Neural cell (in vitro differentiated cells): ENCODE measurements around the gene MAPK14. TPM values are rescaled to one million over a fixed set of nuclear protein-coding genes. Genes with fewer than 3 reads are reported as not detected.

Experiments
- H2AFZ ChIP-seq: fragments of 200-600, 300-800 bp; sonication (generic), shearing (Covaris generic); 2 replicates; pipeline ENCODE4 v1.6.0; 2014; ENCODE audit warnings: low read depth, mild to moderate bottlenecking, antibody characterized with exemption, low read length, moderate library complexity
- H3F3A ChIP-seq: fragments of 200-600 bp; shearing (Covaris generic); 2 replicates; pipeline ENCODE4 v1.6.1; 2016; ENCODE audit warnings: mild to moderate bottlenecking, moderate library complexity, mixed read lengths, antibody characterized with exemption, low read length; ENCODE audit not compliant: insufficient read depth, poor library complexity, severe bottlenecking
- H3K27ac ChIP-seq: fragments of 200-600, 300-800 bp; sonication (generic), shearing (Covaris generic); 2 replicates; pipeline ENCODE4 v1.5.1; 2014; ENCODE audit warnings: mild to moderate bottlenecking, low read length, moderate library complexity
- H3K27me3 ChIP-seq: fragments of 300-800, 200-600 bp; sonication (generic), shearing (Covaris generic); 2 replicates; pipeline ENCODE4 v1.6.0; 2014; ENCODE audit warnings: mild to moderate bottlenecking, low read depth, low read length, moderate library complexity; ENCODE audit not compliant: insufficient read depth
- H3K36me3 ChIP-seq: fragments of 300-800, 200-600 bp; sonication (generic), shearing (Covaris generic); 2 replicates; pipeline ENCODE4 v1.5.1; 2014; ENCODE audit warnings: mild to moderate bottlenecking, antibody characterized with exemption, low read length, moderate library complexity; ENCODE audit not compliant: insufficient read depth
- H3K4me2 ChIP-seq: fragments of 300-800, 200-600 bp; sonication (generic), shearing (Covaris generic); 2 replicates; pipeline ENCODE4 v1.6.0; 2014; ENCODE audit warnings: mild to moderate bottlenecking, low read length
- H3K4me3 ChIP-seq: fragments of 300-800, 200-600 bp; sonication (generic), shearing (Covaris generic); 2 replicates; pipeline ENCODE4 v1.5.1; 2014; ENCODE audit warnings: mild to moderate bottlenecking, low read length, moderate library complexity
- H3K79me2 ChIP-seq: fragments of 200-600 bp; shearing (Covaris generic); replicated peaks from 2 replicates; pipeline ENCODE4 v1.6.0; 2014; ENCODE audit warnings: mild to moderate bottlenecking, low read length, moderate library complexity; ENCODE audit not compliant: insufficient read depth
- H3K9ac ChIP-seq: fragments of 300-800, 200-600 bp; sonication (generic), shearing (Covaris generic); 2 replicates; pipeline ENCODE4 v1.6.1; 2016; ENCODE audit warnings: mild to moderate bottlenecking, low read length, mixed read lengths
- H3K9me2 ChIP-seq: fragments of 200-600 bp; shearing (Covaris generic); 2 replicates; pipeline ENCODE4 v1.6.1; 2016; ENCODE audit warnings: mild to moderate bottlenecking, low read length, mixed read lengths; ENCODE audit not compliant: insufficient read depth
- H3K9me3 ChIP-seq: fragments of 200-600, 300-800 bp; sonication (generic), shearing (Covaris generic); 2 replicates; pipeline ENCODE4 v1.6.1; 2016; ENCODE audit warnings: mild to moderate bottlenecking, mixed run types, low read length, moderate library complexity, mixed read lengths
- H4K20me1 ChIP-seq: fragments of 200-600 bp; shearing (Covaris generic); 2 replicates; pipeline ENCODE4 v1.6.1; 2016; ENCODE audit warnings: mild to moderate bottlenecking, mixed run types; ENCODE audit not compliant: insufficient read depth
- CTCF ChIP-seq: fragments of 450-650 bp; IDR thresholded peaks from 2 replicates; pipeline ENCODE4 v1.5.1; 2014; ENCODE audit warnings: antibody characterized with exemption, mild to moderate bottlenecking, moderate library complexity; ENCODE audit not compliant: poor library complexity, severe bottlenecking
- EP300 ChIP-seq: fragments of 450-650 bp; conservative IDR thresholded peaks from 2 replicates; pipeline ENCODE4 v1.6.1; 2014; ENCODE audit warnings: antibody characterized with exemption, mild to moderate bottlenecking, moderate library complexity; ENCODE audit not compliant: poor library complexity, severe bottlenecking
- EZH2 ChIP-seq: fragments of 200-600, 300-800 bp; shearing (Covaris generic), sonication (generic); IDR thresholded peaks from 2 replicates; pipeline ENCODE4 v1.6.1; 2014; ENCODE audit warnings: antibody characterized with exemption, low read length, borderline replicate concordance, mild to moderate bottlenecking; ENCODE audit not compliant: insufficient read depth, poor library complexity, severe bottlenecking
- MXI1 ChIP-seq: fragments of 450-650 bp; conservative IDR thresholded peaks from 2 replicates; pipeline ENCODE4 v1.6.1; 2014; ENCODE audit warnings: antibody characterized with exemption, mild to moderate bottlenecking; ENCODE audit not compliant: poor library complexity, severe bottlenecking
- POLR2AphosphoS5 ChIP-seq: IDR thresholded peaks from 2 replicates; pipeline ENCODE4 v1.6.1; 2012
- RAD21 ChIP-seq: fragments of 450-650 bp; conservative IDR thresholded peaks from 2 replicates; pipeline ENCODE4 v1.6.1; 2014; ENCODE audit warnings: antibody characterized with exemption, mild to moderate bottlenecking, moderate library complexity
- REST ChIP-seq: IDR thresholded peaks from 2 replicates; pipeline ENCODE4 v1.6.1; 2012; ENCODE audit warnings: borderline replicate concordance
- SMC3 ChIP-seq: fragments of 450-650 bp; conservative IDR thresholded peaks from 2 replicates; pipeline ENCODE4 v1.6.1; 2014; ENCODE audit warnings: antibody characterized with exemption, mild to moderate bottlenecking, moderate library complexity; ENCODE audit not compliant: poor library complexity
- TAF1 ChIP-seq: IDR thresholded peaks from 2 replicates; pipeline ENCODE4 v1.6.1; 2012; ENCODE audit warnings: low read depth
- polyA plus RNA-seq: library from polyadenylated mRNA; depleted of rRNA; stranded (reverse); fragments of >200 nt; gene quantifications from 2 replicates; pipeline ENCODE4 v1.2.3, GENCODE V29; 2014

Gene MAPK14
- polyA plus RNA-seq, 1 donor from 2014 or later, result 26.6 TPM

DNA sequence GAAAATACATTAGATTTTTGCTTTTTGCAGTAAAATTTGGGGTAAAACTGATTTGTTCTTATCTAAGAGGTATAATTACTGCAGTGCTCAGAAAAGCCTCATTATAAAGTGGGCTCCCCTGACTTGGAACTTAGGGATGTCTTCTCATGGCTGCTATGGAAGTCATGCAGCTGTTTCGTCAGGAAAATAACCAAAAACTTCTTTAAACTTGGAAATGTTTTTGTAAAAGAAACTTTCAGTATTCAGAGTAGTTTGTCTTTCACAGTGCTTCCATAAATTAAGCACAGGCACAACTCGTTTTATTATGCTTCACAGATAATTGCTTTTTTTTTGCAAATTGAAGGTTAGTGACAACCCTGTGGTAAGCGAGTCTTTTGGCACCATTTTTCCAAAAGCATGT is 6.8 kb downstream of the MAPK14 start:
- H3K36me3 ChIP-seq, result no peaks in the 10 kb centered on the region
- no peaks in the 10 kb centered on the region for H4K20me1 ChIP-seq
- no peaks in the 10 kb centered on the region for H3K9me3 ChIP-seq
- H3K79me2 ChIP-seq, result peaks cover 77% of the 10 kb centered on the region
- no peak overlapping the region for H2AFZ ChIP-seq
- H3K9me2 ChIP-seq, result no peaks in the 10 kb centered on the region
- no peaks in the 10 kb centered on the region for H3K27me3 ChIP-seq
- H3K4me2 ChIP-seq, result no peak overlapping the region
- H3K4me3 ChIP-seq, result no peak overlapping the region
- no peak overlapping the region for H3K27ac ChIP-seq
- TF ChIP-seq RAD21 (no peak), TAF1 (no peak), SMC3 (no peak), POLR2AphosphoS5 (no peak), EP300 (no peak), EZH2 (no peak), CTCF (no peak), MXI1 (no peak), REST (no peak)
- no peak overlapping the region for H3K9ac ChIP-seq
- H3F3A ChIP-seq, result no peaks in the 10 kb centered on the region

GRCh38 chr6:36035225-36035624 is 7.6 kb downstream of the MAPK14 start:
- Histone ChIP-seq H3K9me3 (no peaks in the 10 kb centered on the region), H3F3A (no peaks in the 10 kb centered on the region), H4K20me1 (no peaks in the 10 kb centered on the region), H3K79me2 (peaks cover 69% of the 10 kb centered on the region), H3K27ac (no peak overlapping the region), H3K4me3 (no peak overlapping the region), H3K9me2 (no peaks in the 10 kb centered on the region), H3K27me3 (no peaks in the 10 kb centered on the region), H3K4me2 (no peak overlapping the region), H3K36me3 (no peaks in the 10 kb centered on the region), H2AFZ (no peak overlapping the region), H3K9ac (no peak overlapping the region)
- TF ChIP-seq TAF1 (no peak), EZH2 (no peak), SMC3 (no peak), CTCF (no peak), RAD21 (no peak), REST (no peak), POLR2AphosphoS5 (no peak), EP300 (no peak), MXI1 (no peak)
